HL-60 (cell line): ENCODE data around the gene NLK.

ENCODE experiments used
- POLR2AphosphoS5 ChIP-seq: IDR thresholded peaks from 2 replicates; pipeline ENCODE4 v1.6.1; 2012; ENCODE audit warnings: low read depth
- TF ChIP-seq, protein P1 (sequence below): IDR thresholded peaks from one replicate; pipeline ENCODE4 v1.5.1; 2011; ENCODE audit warnings: low read length, control low read depth, inconsistent platforms; ENCODE audit not compliant: insufficient read depth
- TF ChIP-seq, protein P2 (sequence below): IDR thresholded peaks from 2 replicates; pipeline ENCODE4 v1.6.1; 2012; ENCODE audit warnings: low read depth; ENCODE audit not compliant: insufficient replicate concordance

DNA sequence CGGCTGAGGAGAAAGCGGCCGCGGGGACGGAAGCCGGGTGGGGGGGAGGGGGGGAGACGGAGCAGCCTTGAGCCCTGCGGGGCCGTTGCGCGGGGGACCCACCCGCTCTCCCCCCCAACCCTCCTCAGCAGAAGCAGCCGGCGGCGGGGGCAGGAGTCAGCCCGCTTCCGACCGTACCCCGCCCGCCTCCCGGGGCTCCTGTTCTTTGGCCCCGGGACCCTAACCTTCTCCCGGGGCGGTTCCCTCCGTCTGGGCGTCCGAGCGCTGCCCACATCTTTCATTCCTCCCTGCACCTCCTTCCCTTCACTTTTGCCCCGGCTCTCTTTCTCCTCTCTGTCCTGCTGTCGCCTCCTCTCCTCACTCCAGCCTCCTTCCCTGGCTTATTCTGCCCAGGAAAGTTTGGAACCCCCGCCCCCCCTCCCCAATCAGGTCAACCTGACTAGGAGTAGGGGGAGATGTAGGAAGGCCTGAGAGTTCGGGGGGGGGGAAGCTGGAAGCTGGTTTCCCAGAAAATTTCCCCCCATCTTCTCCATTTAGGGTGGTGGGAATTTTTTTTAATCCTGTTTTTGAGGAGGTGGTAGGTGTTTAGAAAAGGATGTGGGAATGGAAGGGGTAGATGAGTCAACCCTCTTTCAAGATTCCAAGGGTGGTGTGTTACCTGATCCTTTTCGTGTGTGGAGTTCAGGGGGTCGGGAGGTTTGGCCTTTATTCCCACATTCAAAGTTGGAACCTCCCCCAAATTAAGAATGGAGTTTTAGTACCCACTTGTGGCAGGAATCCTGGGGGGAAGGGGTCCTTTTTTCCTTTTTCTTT lies 427 bp upstream of the NLK start:
- TF ChIP-seq, protein P1, sequence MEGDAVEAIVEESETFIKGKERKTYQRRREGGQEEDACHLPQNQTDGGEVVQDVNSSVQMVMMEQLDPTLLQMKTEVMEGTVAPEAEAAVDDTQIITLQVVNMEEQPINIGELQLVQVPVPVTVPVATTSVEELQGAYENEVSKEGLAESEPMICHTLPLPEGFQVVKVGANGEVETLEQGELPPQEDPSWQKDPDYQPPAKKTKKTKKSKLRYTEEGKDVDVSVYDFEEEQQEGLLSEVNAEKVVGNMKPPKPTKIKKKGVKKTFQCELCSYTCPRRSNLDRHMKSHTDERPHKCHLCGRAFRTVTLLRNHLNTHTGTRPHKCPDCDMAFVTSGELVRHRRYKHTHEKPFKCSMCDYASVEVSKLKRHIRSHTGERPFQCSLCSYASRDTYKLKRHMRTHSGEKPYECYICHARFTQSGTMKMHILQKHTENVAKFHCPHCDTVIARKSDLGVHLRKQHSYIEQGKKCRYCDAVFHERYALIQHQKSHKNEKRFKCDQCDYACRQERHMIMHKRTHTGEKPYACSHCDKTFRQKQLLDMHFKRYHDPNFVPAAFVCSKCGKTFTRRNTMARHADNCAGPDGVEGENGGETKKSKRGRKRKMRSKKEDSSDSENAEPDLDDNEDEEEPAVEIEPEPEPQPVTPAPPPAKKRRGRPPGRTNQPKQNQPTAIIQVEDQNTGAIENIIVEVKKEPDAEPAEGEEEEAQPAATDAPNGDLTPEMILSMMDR: no peak
- TF ChIP-seq, protein P2, sequence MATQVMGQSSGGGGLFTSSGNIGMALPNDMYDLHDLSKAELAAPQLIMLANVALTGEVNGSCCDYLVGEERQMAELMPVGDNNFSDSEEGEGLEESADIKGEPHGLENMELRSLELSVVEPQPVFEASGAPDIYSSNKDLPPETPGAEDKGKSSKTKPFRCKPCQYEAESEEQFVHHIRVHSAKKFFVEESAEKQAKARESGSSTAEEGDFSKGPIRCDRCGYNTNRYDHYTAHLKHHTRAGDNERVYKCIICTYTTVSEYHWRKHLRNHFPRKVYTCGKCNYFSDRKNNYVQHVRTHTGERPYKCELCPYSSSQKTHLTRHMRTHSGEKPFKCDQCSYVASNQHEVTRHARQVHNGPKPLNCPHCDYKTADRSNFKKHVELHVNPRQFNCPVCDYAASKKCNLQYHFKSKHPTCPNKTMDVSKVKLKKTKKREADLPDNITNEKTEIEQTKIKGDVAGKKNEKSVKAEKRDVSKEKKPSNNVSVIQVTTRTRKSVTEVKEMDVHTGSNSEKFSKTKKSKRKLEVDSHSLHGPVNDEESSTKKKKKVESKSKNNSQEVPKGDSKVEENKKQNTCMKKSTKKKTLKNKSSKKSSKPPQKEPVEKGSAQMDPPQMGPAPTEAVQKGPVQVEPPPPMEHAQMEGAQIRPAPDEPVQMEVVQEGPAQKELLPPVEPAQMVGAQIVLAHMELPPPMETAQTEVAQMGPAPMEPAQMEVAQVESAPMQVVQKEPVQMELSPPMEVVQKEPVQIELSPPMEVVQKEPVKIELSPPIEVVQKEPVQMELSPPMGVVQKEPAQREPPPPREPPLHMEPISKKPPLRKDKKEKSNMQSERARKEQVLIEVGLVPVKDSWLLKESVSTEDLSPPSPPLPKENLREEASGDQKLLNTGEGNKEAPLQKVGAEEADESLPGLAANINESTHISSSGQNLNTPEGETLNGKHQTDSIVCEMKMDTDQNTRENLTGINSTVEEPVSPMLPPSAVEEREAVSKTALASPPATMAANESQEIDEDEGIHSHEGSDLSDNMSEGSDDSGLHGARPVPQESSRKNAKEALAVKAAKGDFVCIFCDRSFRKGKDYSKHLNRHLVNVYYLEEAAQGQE: no peak
- TF ChIP-seq POLR2AphosphoS5: no peak
